OCI-LY3 (cell line): Measurements from ENCODE around the gene CLCN2.

Experiments
- H2AFZ ChIP-seq: fragments of 200-600, 300-600 bp; shearing (Covaris generic); 2 replicates; pipeline ENCODE4 v1.6.0; 2014; ENCODE audit warnings: antibody characterized with exemption, low read depth, low read length
- H3K27ac ChIP-seq: fragments of 200-600, 300-600 bp; sonication (generic); 2 replicates; pipeline ENCODE4 v1.5.1; 2014; ENCODE audit warnings: mild to moderate bottlenecking, low read length, moderate library complexity, mixed read lengths
- H3K27me3 ChIP-seq: fragments of 200-600, 300-600 bp; sonication (generic); 2 replicates; pipeline ENCODE4 v1.6.1; 2014; ENCODE audit warnings: low read depth, low read length, mixed read lengths
- H3K36me3 ChIP-seq: fragments of 200-600, 300-600 bp; sonication (generic); replicated peaks from 2 replicates; pipeline ENCODE3; 2014; ENCODE audit warnings: low read depth, low read length, mixed read lengths
- H3K4me1 ChIP-seq: fragments of 300-600, 200-600 bp; sonication (generic); 2 replicates; pipeline ENCODE4 v1.6.1; 2014; ENCODE audit warnings: low read length, mixed read lengths
- H3K4me2 ChIP-seq: fragments of 200-600, 300-600 bp; sonication (generic); 2 replicates; pipeline ENCODE4 v1.6.1; 2014; ENCODE audit warnings: low read length, mixed read lengths
- H3K4me3 ChIP-seq: fragments of 300-600, 200-600 bp; sonication (generic); 2 replicates; pipeline ENCODE4 v1.5.1; 2014; ENCODE audit warnings: antibody characterized with exemption, mild to moderate bottlenecking, low read length, moderate library complexity
- H3K79me2 ChIP-seq: fragments of 300-600, 200-600 bp; shearing (Covaris generic); 2 replicates; pipeline ENCODE4 v1.6.1; 2014; ENCODE audit warnings: mild to moderate bottlenecking, low read length, mixed read lengths
- H3K9ac ChIP-seq: fragments of 300-600, 200-600 bp; shearing (Covaris generic); 2 replicates; pipeline ENCODE4 v1.6.0; 2014; ENCODE audit warnings: mild to moderate bottlenecking, low read length, moderate library complexity
- H3K9me3 ChIP-seq: fragments of 200-600, 300-600 bp; shearing (Covaris generic); 2 replicates; pipeline ENCODE4 v1.6.1; 2014; ENCODE audit warnings: low read length, mixed read lengths; ENCODE audit not compliant: insufficient read depth
- H4K20me1 ChIP-seq: fragments of 200-600, 300-600 bp; sonication (generic); 2 replicates; pipeline ENCODE4 v1.6.1; 2016; ENCODE audit warnings: low read length, mixed read lengths; ENCODE audit not compliant: insufficient read depth
- CTCF ChIP-seq: fragments of 200-600, 300-600 bp; sonication (generic); IDR thresholded peaks from 2 replicates; pipeline ENCODE4 v1.5.1; 2014; ENCODE audit warnings: antibody characterized with exemption, low read length, low read depth
- EZH2phosphoT487 ChIP-seq: fragments of 200-600 bp; shearing (Covaris generic); IDR thresholded peaks from 2 replicates; pipeline ENCODE4 v1.6.1; 2018; ENCODE audit warnings: antibody characterized with exemption, mixed run types, low read depth

CLCN2 gene

DNA sequence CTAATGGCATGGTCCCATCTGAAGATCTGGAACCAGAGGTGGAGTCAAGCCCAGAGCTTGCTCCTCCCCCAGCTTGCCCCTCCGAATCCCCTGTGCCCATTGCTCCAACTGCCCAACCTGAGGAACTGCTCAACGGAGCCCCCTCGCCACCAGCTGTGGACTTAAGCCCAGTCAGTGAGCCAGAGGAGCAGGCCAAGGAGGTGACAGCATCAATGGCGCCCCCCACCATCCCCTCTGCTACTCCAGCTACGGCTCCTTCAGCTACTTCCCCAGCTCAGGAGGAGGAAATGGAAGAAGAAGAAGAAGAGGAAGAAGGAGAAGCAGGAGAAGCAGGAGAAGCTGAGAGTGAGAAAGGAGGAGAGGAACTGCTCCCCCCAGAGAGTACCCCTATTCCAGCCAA is 39.7 kb downstream of the CLCN2 start:
- no peak overlapping the region for H2AFZ ChIP-seq
- no peak overlapping the region for H3K9ac ChIP-seq
- H3K4me3 ChIP-seq = no peak overlapping the region
- H3K27ac ChIP-seq = no peak overlapping the region
- no peaks in the 10 kb centered on the region for H3K27me3 ChIP-seq
- peaks cover 64% of the 10 kb centered on the region for H4K20me1 ChIP-seq
- TF ChIP-seq EZH2phosphoT487 (no peak), CTCF (no peak)
- no peak overlapping the region for H3K4me2 ChIP-seq
- H3K9me3 ChIP-seq = no peaks in the 10 kb centered on the region
- peaks cover 86% of the 10 kb centered on the region for H3K36me3 ChIP-seq
- peaks cover 80% of the 10 kb centered on the region for H3K79me2 ChIP-seq
- H3K4me1 ChIP-seq = peaks cover 7% of the 10 kb centered on the region

- Histone ChIP-seq H3K4me1 (peaks cover 16% of the 10 kb centered on the region), H3K79me2 (peaks cover 88% of the 10 kb centered on the region), H3K36me3 (peaks cover 83% of the 10 kb centered on the region), H3K9ac (no peak overlapping the region), H3K27ac (no peak overlapping the region), H4K20me1 (peaks cover 73% of the 10 kb centered on the region), H3K4me3 (no peak overlapping the region), H3K27me3 (no peaks in the 10 kb centered on the region), H2AFZ (no peak overlapping the region), H3K9me3 (no peaks in the 10 kb centered on the region), H3K4me2 (no peak overlapping the region)
- TF ChIP-seq CTCF = no peak
- no peak for TF ChIP-seq EZH2phosphoT487
These were observed 41.3 kb downstream of the CLCN2 start for GRCh38 chr3:184320104-184320445.

GRCh38 chr3:184317201-184317600 is 44.2 kb downstream of the CLCN2 start:
- peaks cover 65% of the 10 kb centered on the region for H4K20me1 ChIP-seq
- H3K4me1 ChIP-seq = peaks cover 19% of the 10 kb centered on the region
- H3K27ac ChIP-seq = no peak overlapping the region
- TF ChIP-seq CTCF (no peak), EZH2phosphoT487 (no peak)
- H3K9me3 ChIP-seq = no peaks in the 10 kb centered on the region
- H3K79me2 ChIP-seq = peaks cover 74% of the 10 kb centered on the region
- no peak overlapping the region for H3K9ac ChIP-seq
- no peak overlapping the region for H2AFZ ChIP-seq
- H3K4me2 ChIP-seq = peak overlapping the region; percentile 88; the same call in 1 of the 2 replicates
- no peak overlapping the region for H3K4me3 ChIP-seq
- H3K27me3 ChIP-seq = no peaks in the 10 kb centered on the region
- H3K36me3 ChIP-seq = peaks cover 56% of the 10 kb centered on the region

DNA sequence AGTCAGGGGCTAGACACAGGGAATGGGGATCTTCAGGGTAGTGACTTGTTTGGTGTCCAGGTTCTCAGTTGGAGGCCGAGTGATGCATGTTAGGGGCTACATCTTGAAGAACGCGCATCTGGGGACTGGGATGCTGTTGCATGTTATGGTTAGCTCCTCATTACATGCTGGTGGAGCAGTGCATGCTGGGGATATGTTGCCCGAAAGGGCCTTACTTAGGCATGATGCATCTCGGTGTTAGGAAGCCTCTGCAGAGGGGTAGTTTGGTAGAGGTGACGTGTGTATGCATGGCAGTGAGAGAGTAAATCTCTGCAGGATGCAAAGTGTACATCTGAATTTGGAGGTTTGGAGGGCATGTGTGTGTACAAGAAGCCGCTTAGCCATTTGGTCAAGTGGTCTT is 44.6 kb downstream of the CLCN2 start:
- H3K4me3 ChIP-seq = peak overlapping the region; percentile 98
- H4K20me1 ChIP-seq = peaks cover 62% of the 10 kb centered on the region
- peak overlapping the region; percentile 88 for H3K4me2 ChIP-seq
- no peak overlapping the region for H2AFZ ChIP-seq
- no peak overlapping the region for H3K9ac ChIP-seq
- H3K27ac ChIP-seq = no peak overlapping the region
- H3K4me1 ChIP-seq = peaks cover 19% of the 10 kb centered on the region
- no peaks in the 10 kb centered on the region for H3K27me3 ChIP-seq
- H3K9me3 ChIP-seq = no peaks in the 10 kb centered on the region
- TF ChIP-seq CTCF = no peak
- no peak for TF ChIP-seq EZH2phosphoT487
- peaks cover 72% of the 10 kb centered on the region for H3K79me2 ChIP-seq
- peaks cover 52% of the 10 kb centered on the region for H3K36me3 ChIP-seq
